ENCODE measurements around the gene UBQLN3. TPM values are rescaled to one million over a fixed set of nuclear protein-coding genes. Genes with fewer than 3 reads are reported as not detected.

UBQLN3 gene
- total and polyA plus RNA-seq, 2 donors (not counting 3 experiments of a cell fraction or from before 2014, with no cell fraction given), result not detected

DNA sequence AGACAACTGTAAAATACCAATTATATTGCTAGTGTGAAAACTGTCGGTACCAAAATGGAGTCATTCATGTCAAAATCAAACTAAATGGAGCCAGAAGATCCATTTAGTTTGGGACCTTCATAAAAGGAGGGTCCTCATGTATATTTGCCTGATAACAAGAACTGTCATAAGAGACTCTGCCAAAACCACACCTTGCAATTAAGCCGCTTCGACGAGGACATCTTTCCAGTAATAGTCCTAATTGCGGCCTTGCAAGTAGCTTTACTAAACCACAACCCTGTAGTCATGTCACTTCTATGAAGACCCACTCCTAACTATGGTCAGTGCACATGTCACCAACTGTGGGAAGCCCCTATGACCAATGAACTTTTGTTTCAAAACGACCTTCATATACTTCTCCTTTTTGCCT is 9.4 kb downstream of the UBQLN3 start:
- no peak for TF ChIP-seq JUN (IDR thresholded peaks at IDR 0.05; ENCODE audit: borderline replicate concordance, insufficient read depth, insufficient read length, low read depth)
- Histone ChIP-seq H3K9ac (replicated peaks; ENCODE audit: extremely low read depth, insufficient read depth, low read length) (no peak overlapping the region), H3K9me1 (replicated peaks; ENCODE audit: control insufficient read depth, extremely low read depth, insufficient read depth, low read length) (no peaks in the 10 kb centered on the region), H4K20me1 (replicated peaks; ENCODE audit: control insufficient read depth, extremely low read depth, insufficient read depth, low read length) (no peaks in the 10 kb centered on the region), H3K27ac (ENCODE audit: insufficient read depth, low read depth, low read length) (no peak overlapping the region), H3K27me3 (ENCODE audit: control insufficient read depth in 2 of 2, insufficient read depth in 2 of 2, low read length in 2 of 2) (peaks cover 0 to 1% of the 10 kb centered on the region in 2 experiments), H2AFZ (ENCODE audit: low read depth, low read length) (no peak overlapping the region), H3K36me3 (ENCODE audit: control insufficient read depth in 2 of 2, extremely low read depth in 1 of 2, insufficient read depth in 2 of 2, low read length in 2 of 2) (no peaks in the 10 kb centered on the region), H3K9me3 (replicated peaks; ENCODE audit: control insufficient read depth, insufficient read depth, low read length) (no peaks in the 10 kb centered on the region), H3K4me2 (ENCODE audit: insufficient read depth, low read length) (no peak overlapping the region), H3K4me1 (ENCODE audit: control insufficient read depth, extremely low read depth, insufficient read depth, low read length) (no peaks in the 10 kb centered on the region), H3K79me2 (ENCODE audit: control insufficient read depth, insufficient read depth, low read length) (no peaks in the 10 kb centered on the region), H3K4me3 (replicated peaks in 1 of 3; ENCODE audit: insufficient read depth in 1 of 3, low read depth in 1 of 3, low read length in 3 of 3) (no peak overlapping the region)
- no TSS peak for BruUV-seq (replicated peaks)
- DNase-seq (ENCODE audit: low read depth, low spot score) (no peak), FAIRE-seq (no peak)
- dilution Hi-C loops (cut with MboI; ENCODE audit: extremely low pct_ligation_motif_present, low sequenced_read_pairs) (no loop called here), intact Hi-C loops (cut with micrococcal nuclease) (no loop called here)
- CTCF ChIA-PET, result no interaction called here
- POLR2A ChIA-PET, result no interaction called here

DNA sequence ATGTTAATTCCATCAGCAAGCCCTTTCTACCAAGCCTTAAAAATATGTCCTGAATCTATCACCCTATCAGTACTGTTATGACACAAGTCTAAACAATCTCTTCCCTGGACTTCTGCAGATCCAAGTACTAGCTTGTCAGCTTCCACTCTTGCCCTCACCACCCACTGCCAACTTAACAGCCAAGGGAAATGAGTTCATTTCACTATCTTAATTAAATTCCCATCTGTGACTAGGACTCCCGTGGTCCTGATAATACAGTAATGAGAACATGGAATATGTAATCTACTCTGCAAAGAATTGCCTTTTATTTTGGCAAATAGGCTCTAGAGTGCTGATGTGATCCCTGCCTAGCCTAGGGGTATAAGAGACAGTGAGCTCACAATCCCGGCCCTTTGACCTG is 10.1 kb downstream of the UBQLN3 start:
- no peak overlapping the region for H3K4me2 ChIP-seq (ENCODE audit: insufficient read depth, low read length)
- H3K79me2 ChIP-seq (ENCODE audit: control insufficient read depth, insufficient read depth, low read length), result no peaks in the 10 kb centered on the region
- intact Hi-C loops (cut with micrococcal nuclease), result no loop called here
- no peak overlapping the region for H3K4me3 ChIP-seq (replicated peaks in 1 of 3; ENCODE audit: insufficient read depth in 1 of 3, low read depth in 1 of 3, low read length in 3 of 3)
- H3K27ac ChIP-seq (ENCODE audit: insufficient read depth, low read depth, low read length), result no peak overlapping the region
- no peaks in the 10 kb centered on the region for H3K4me1 ChIP-seq (ENCODE audit: control insufficient read depth, extremely low read depth, insufficient read depth, low read length)
- CTCF ChIA-PET, result no interaction called here
- H3K9me1 ChIP-seq (replicated peaks; ENCODE audit: control insufficient read depth, extremely low read depth, insufficient read depth, low read length), result no peaks in the 10 kb centered on the region
- POLR2A ChIA-PET, result no interaction called here
- H3K9me3 ChIP-seq (replicated peaks; ENCODE audit: control insufficient read depth, insufficient read depth, low read length), result no peaks in the 10 kb centered on the region
- FAIRE-seq (no peak), DNase-seq (ENCODE audit: low read depth, low spot score) (no peak)
- H3K27me3 ChIP-seq (ENCODE audit: control insufficient read depth in 2 of 2, insufficient read depth in 2 of 2, low read length in 2 of 2), result peaks cover 0 to 1% of the 10 kb centered on the region in 2 experiments
- no TSS peak for BruUV-seq (replicated peaks)
- H4K20me1 ChIP-seq (replicated peaks; ENCODE audit: control insufficient read depth, extremely low read depth, insufficient read depth, low read length), result no peaks in the 10 kb centered on the region
- no peak overlapping the region for H2AFZ ChIP-seq (ENCODE audit: low read depth, low read length)
- H3K9ac ChIP-seq (replicated peaks; ENCODE audit: extremely low read depth, insufficient read depth, low read length), result no peak overlapping the region
- dilution Hi-C loops (cut with MboI; ENCODE audit: extremely low pct_ligation_motif_present, low sequenced_read_pairs), result no loop called here
- no peaks in the 10 kb centered on the region for H3K36me3 ChIP-seq (ENCODE audit: control insufficient read depth in 2 of 2, extremely low read depth in 1 of 2, insufficient read depth in 2 of 2, low read length in 2 of 2)
- TF ChIP-seq POLR2AphosphoS5 (IDR thresholded peaks at IDR 0.05; ENCODE audit: insufficient read depth, low read depth, low read length) (no peak), JUN (IDR thresholded peaks at IDR 0.05; ENCODE audit: borderline replicate concordance, insufficient read depth, insufficient read length, low read depth) (no peak), FOS (IDR thresholded peaks at IDR 0.05; ENCODE audit: borderline replicate concordance, insufficient read depth, low read length) (no peak), GATA2 (IDR thresholded peaks at IDR 0.05; ENCODE audit: insufficient read depth, insufficient read length, low read depth, low read length) (no peak)

Measured in endothelial cell of umbilical vein (primary cell).